Measurements from ENCODE around the gene WNT3A.
"Not testable (repeated sequence)": the region's sequence is repeated elsewhere in the genome, so short reads cannot be mapped to it uniquely, and the experiment has no call there.

WNT3A gene

GRCh38 chr1:228013131-228013934, 6.5 kb downstream of the WNT3A start:
- DNase-seq, result no peak

- no peak for DNase-seq
Observed at GRCh38 chr1:228013935-228014930, 7.4 kb downstream of the WNT3A start.

GRCh38 chr1:228015276-228016180, 8.7 kb downstream of the WNT3A start:
- no peak for DNase-seq

GRCh38 chr1:228016181-228016510, 9.3 kb downstream of the WNT3A start:
- no peak for DNase-seq

GRCh38 chr1:228016653-228017355, 10.0 kb downstream of the WNT3A start:
- no peak for DNase-seq

- DNase-seq, result no peak
Observed at GRCh38 chr1:228017356-228018124, 10.7 kb downstream of the WNT3A start.

GRCh38 chr1:228018125-228018398, 11.3 kb downstream of the WNT3A start:
- no peak for DNase-seq

- DNase-seq, result no peak
Observed at GRCh38 chr1:228018961-228019721, 12.3 kb downstream of the WNT3A start.

GRCh38 chr1:228019722-228020083, 12.9 kb downstream of the WNT3A start:
- DNase-seq, result not testable (repeated sequence)

GRCh38 chr1:228020686-228021354, 14.0 kb downstream of the WNT3A start:
- DNase-seq, result no peak

GRCh38 chr1:228021355-228022030, 14.7 kb downstream of the WNT3A start:
- no peak for DNase-seq

GRCh38 chr1:228022571-228023293, 15.9 kb downstream of the WNT3A start:
- no peak for DNase-seq

- no peak for DNase-seq
Observed at GRCh38 chr1:228023294-228023639, 16.5 kb downstream of the WNT3A start.

GRCh38 chr1:228029281-228029680, 22.5 kb downstream of the WNT3A start:
- no peak for DNase-seq

GRCh38 chr1:228030451-228031201, 23.8 kb downstream of the WNT3A start:
- DNase-seq, result no peak

GRCh38 chr1:228031276-228031995, 24.6 kb downstream of the WNT3A start:
- no peak for DNase-seq

- DNase-seq, result no peak
Observed at GRCh38 chr1:228032041-228032440, 25.2 kb downstream of the WNT3A start.

GRCh38 chr1:228033376-228033775, 26.6 kb downstream of the WNT3A start:
- no peak for DNase-seq

All from stimulated activated CD4-positive, alpha-beta T cell treated with anti-CD3 and anti-CD28 coated beads, Interleukin-4, amount 100 ng/mL, for 4 hours (primary cell).